Pancreas (tissue), 10 donors: ENCODE measurements around the gene NPPA. TPM values are rescaled to one million over a fixed set of nuclear protein-coding genes. Genes with fewer than 3 reads are reported as not detected.

Experiments used
- ATAC-seq, 4 donors: fragments of 200-7000 bp; cut with Tn5 transposase; one replicate each; pipeline versions ENCODE4 v1.8.0 to v1.9.1; 2020; ENCODE audit warnings: mild to moderate bottlenecking in 4 of 4, moderate library complexity in 4 of 4
- DNase-seq, 6 donors: peaks; one replicate each; pipeline ENCODE4 v3.0.0-alpha.2; 2020
- FAIRE-seq: peaks from 2 replicates; lab custom pipeline; 2012; peaks lifted over from hg19 to GRCh38; lab: Jason Lieb, UNC
- H3K27ac ChIP-seq, 4 donors: fragments of 200-600 bp; sonication (generic); 1 replicate in 3 of 4; 2 replicates in 1 of 4; pipeline versions ENCODE4 v1.5.0 to v1.8.0; 2020
- H3K27me3 ChIP-seq, 4 donors: fragments of 200-600 bp; one replicate each; pipeline ENCODE4 v1.8.0; 2021
- H3K36me3 ChIP-seq, 3 donors: fragments of 200-600 bp; sonication (generic) in 1 of 3; one replicate each; pipeline versions ENCODE4 v1.5.0 to v1.8.0; 2020 to 2021
- H3K4me1 ChIP-seq, 3 donors: fragments of 200-600 bp; one replicate each; pipeline ENCODE4 v1.8.0; 2021
- H3K4me3 ChIP-seq, 4 donors: fragments of 200-600 bp; sonication (generic) in 2 of 4; one replicate each; pipeline versions ENCODE4 v1.5.0 to v1.8.0; 2020 to 2021
- H3K9me3 ChIP-seq, 4 donors: fragments of 200-600 bp; one replicate each; pipeline ENCODE4 v1.8.0; 2021
- CTCF ChIP-seq, 4 donors: fragments of 200-600 bp; sonication (generic) in 3 of 4; IDR thresholded peaks; one replicate each; pipeline versions ENCODE4 v1.5.0 to v1.8.0; 2021; ENCODE audit warnings: antibody characterized with exemption in 4 of 4
- WGBS, 2 donors: extraction: QIAGEN DNeasy Blood & Tissue Kit; methylation state at CpG; one replicate each; pipeline ENCODE4 v1.1.7; 2013; 5-methylcytosine and 5-hydroxymethylcytosine counted together
- intact Hi-C, 3 donors: fragments of 100-400 bp; cut with DNase I; formaldehyde crosslinking; loops; one replicate each; pipeline versions ENCODE4 v1.11.1 to v1.14.2; 2022
- polyA plus RNA-seq, 2 donors: library from polyadenylated mRNA; stranded (reverse); fragments of 200-250 nt; gene quantifications; one replicate each; pipeline ENCODE4 v1.2.3, GENCODE V29; 2013
- total RNA-seq, 6 donors: library from RNA; stranded (reverse); fragmentation: NEBNext Ultra II Directional in 4 of 6; extraction: Animal tissue kit (Norgen Biotek cat#: 25700) in 4 of 6; gene quantifications; one replicate each; pipeline versions ENCODE4 v1.2.1 to v1.2.4, GENCODE V29; 2021 to 2023
- donor health status: healthy with polysubstance abuse.
- donor health status: DM: no; HTN: no; CAD: no; lungs with moderate emphysema.
- donor health status: DM: no; HTN: no; CAD: no.
- donor health status: control.
- donor health status: control.
- donor health status: Bipolar disorder and iron deficiency.
- donor health status: DM: yes; HTN: yes; CAD: no.
- donor health status: DM: no; HTN: no; CAD: no.
- donor health status: DM: no; HTN: no; CAD: no.
- donor health status: DM: yes; HTN: yes; CAD: no.

The NPPA gene
- total and polyA plus RNA-seq, 8 donors, result 0.24 to 1.3 (median 0.28) TPM; not detected in 5

DNA sequence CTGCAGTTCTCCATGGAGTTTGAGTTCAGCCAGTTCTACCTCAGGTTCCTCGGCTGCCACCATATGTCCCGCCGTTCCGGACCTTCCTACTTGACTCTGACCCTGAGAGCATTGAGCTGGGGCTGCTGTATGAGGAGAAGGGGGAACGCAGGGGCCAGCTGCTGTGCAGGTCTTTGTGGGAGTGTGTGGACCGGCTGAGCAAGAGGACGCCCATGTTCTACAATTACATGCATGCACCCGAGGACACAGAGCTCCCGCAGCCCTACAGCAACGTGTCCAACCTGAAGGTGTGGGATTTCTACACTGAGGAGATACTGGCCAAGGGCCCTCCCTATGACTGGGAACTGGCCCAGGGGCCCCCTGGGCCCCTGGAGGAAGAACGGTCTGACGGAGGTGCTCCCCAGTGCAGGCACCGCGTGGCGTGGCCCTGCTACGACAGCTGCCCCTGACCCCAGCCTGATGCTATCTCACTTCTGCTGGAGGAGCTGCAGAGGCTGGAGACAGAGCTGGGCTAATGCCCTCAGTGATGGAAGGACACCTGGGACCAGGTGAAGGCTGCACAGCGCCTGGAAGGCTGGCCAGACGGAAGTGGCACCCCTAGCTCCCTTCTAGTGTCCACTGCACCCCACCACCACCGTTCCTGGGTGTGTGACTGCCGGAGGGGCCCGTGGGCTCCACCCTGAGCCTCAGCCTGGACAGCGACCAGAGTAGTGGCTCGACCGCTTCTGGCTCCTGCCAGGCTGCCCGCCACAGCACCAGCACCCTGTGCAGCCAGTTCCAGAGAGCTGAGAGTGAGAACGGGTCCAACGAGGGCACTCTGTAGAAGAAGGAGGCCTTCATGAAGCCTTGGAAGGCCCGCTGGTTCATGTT is 32.0 kb upstream of the NPPA start:
- DNase-seq, result no peak
- FAIRE-seq, result no peak
- intact Hi-C loops, result no loop called here
- Histone ChIP-seq H3K27ac (no peak overlapping the region), H3K27me3 (no peaks in the 10 kb centered on the region), H3K4me1 (peaks cover 0 to 8% (median 6%) of the 10 kb centered on the region in 3 donors), H3K9me3 (no peaks in the 10 kb centered on the region), H3K4me3 (no peak overlapping the region), H3K36me3 (no peaks in the 10 kb centered on the region)
- ATAC-seq, result no peak
- TF ChIP-seq CTCF (IDR thresholded peaks at IDR 0.05), result no peak
- WGBS, 2 donors, result 69 to 81% methylated on average over 28 of the region's 28 CpGs

DNA sequence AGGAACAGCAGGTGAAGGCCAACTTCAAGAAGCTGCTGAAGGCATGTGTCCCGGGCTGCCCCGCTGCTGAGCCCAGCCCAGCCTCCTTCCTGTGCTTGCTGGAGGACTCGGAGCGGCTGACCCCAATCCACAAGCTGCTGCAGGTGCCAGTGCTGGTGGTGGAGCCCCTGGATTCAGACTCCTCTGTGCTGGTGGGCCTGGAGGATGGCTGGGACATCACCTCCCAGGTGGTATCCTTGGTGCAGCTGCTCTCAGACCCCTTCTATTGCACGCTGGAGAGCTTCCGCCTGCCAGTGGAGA is 31.3 kb upstream of the NPPA start:
- no peaks in the 10 kb centered on the region for H3K27me3 ChIP-seq
- TF ChIP-seq CTCF (IDR thresholded peaks at IDR 0.05), result no peak
- H3K36me3 ChIP-seq, result no peaks in the 10 kb centered on the region
- WGBS, 2 donors, result 74 to 82% methylated on average over 6 of the region's 6 CpGs
- intact Hi-C loops, result no loop called here
- no peak for ATAC-seq
- DNase-seq, result no peak
- H3K9me3 ChIP-seq, result no peaks in the 10 kb centered on the region
- FAIRE-seq, result no peak
- H3K4me1 ChIP-seq, result peaks cover 0 to 8% (median 6%) of the 10 kb centered on the region in 3 donors
- H3K27ac ChIP-seq, result no peak overlapping the region
- no peak overlapping the region for H3K4me3 ChIP-seq

GRCh38 chr1:11878081-11878890 is 30.7 kb upstream of the NPPA start:
- Histone ChIP-seq H3K9me3 (no peaks in the 10 kb centered on the region), H3K36me3 (no peaks in the 10 kb centered on the region), H3K27me3 (no peaks in the 10 kb centered on the region), H3K27ac (no peak overlapping the region), H3K4me3 (no peak overlapping the region), H3K4me1 (peaks cover 0 to 8% (median 6%) of the 10 kb centered on the region in 3 donors)
- TF ChIP-seq CTCF (IDR thresholded peaks at IDR 0.05), result no peak
- ATAC-seq (no peak), FAIRE-seq (no peak), DNase-seq (no peak)
- intact Hi-C loops, result no loop called here
- 68 to 81% methylated on average over 31 of the region's 31 CpGs for WGBS, 2 donors

DNA sequence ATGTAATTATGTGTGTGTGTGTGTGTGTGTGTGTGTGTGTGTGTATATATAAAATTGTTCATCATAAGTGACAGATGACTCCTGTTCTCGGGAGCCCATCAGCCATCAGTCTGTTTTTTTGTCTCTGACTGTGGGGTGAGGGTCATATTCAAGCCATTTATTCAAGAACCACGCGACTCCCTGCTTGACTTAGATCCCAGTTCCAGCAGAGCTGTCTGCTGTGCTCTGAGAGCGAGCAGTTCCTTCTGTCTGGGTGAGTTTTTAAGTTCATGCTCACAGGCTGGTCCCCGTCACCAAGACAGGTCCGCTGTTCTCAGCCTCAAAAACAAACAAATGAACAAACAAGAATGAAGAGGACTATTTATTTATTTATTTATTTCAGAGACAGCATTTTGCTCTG is 29.5 kb upstream of the NPPA start:
- no peak for FAIRE-seq
- Histone ChIP-seq H3K36me3 (no peaks in the 10 kb centered on the region), H3K4me3 (no peak overlapping the region), H3K27ac (no peak overlapping the region), H3K4me1 (no peaks in the 10 kb centered on the region), H3K27me3 (no peaks in the 10 kb centered on the region), H3K9me3 (no peaks in the 10 kb centered on the region)
- ATAC-seq, result no peak
- intact Hi-C loops, result no loop called here
- no peak for TF ChIP-seq CTCF (IDR thresholded peaks at IDR 0.05)
- no peak for DNase-seq
- 47 to 54% methylated on average over 6 of the region's 6 CpGs for WGBS, 2 donors
